ENCODE results near the gene TOMM7.

The TOMM7 gene

GRCh38 chr7:22822486-22823141, at the start of gene TOMM7:
TOMM7 (minus strand) TSS chr7:22822849; CDS start chr7:22822779, 70 bp downstream.
- DNase-seq, result peak; percentile 11

GRCh38 chr7:22872096-22872807, 49.6 kb upstream of the TOMM7 start:
- no peak for DNase-seq

- no peak for DNase-seq
These were observed 49.0 kb upstream of the TOMM7 start for GRCh38 chr7:22871661-22872060.

- DNase-seq, result no peak
These were observed 45.9 kb upstream of the TOMM7 start for GRCh38 chr7:22868509-22868908.

GRCh38 chr7:22867589-22867988, 44.9 kb upstream of the TOMM7 start:
- DNase-seq, result no peak

GRCh38 chr7:22867003-22867402, 44.4 kb upstream of the TOMM7 start:
- DNase-seq, result no peak

- DNase-seq, result no peak
These were observed 42.9 kb upstream of the TOMM7 start for GRCh38 chr7:22865602-22865960.

- no peak for DNase-seq
These were observed 42.4 kb upstream of the TOMM7 start for GRCh38 chr7:22864855-22865601.

GRCh38 chr7:22864301-22864700, 41.7 kb upstream of the TOMM7 start:
- no peak for DNase-seq

GRCh38 chr7:22863156-22863899, 40.7 kb upstream of the TOMM7 start:
- no peak for DNase-seq

GRCh38 chr7:22861576-22861975, 38.9 kb upstream of the TOMM7 start:
- DNase-seq, result no peak

- no peak for DNase-seq
These were observed 38.3 kb upstream of the TOMM7 start for GRCh38 chr7:22860784-22861482.

GRCh38 chr7:22860337-22860736, 37.7 kb upstream of the TOMM7 start:
- no peak for DNase-seq

GRCh38 chr7:22859641-22860290, 37.1 kb upstream of the TOMM7 start:
- no peak for DNase-seq

- DNase-seq, result no peak
These were observed 36.3 kb upstream of the TOMM7 start for GRCh38 chr7:22858640-22859561.

GRCh38 chr7:22858274-22858639, 35.6 kb upstream of the TOMM7 start:
- DNase-seq, result no peak

GRCh38 chr7:22856416-22856815, 33.8 kb upstream of the TOMM7 start:
- DNase-seq, result no peak

- no peak for DNase-seq
These were observed 32.4 kb upstream of the TOMM7 start for GRCh38 chr7:22855049-22855392.

GRCh38 chr7:22854158-22855048, 31.8 kb upstream of the TOMM7 start:
- no peak for DNase-seq

- no peak for DNase-seq
These were observed 31.1 kb upstream of the TOMM7 start for GRCh38 chr7:22853674-22854157.

Data from cortex of kidney (tissue), 1 donor.